Measurements from ENCODE around the gene TCEAL1.
"Not testable (repeated sequence)": the region's sequence is repeated elsewhere in the genome, so short reads cannot be mapped to it uniquely, and the experiment has no call there.

TCEAL1 gene

DNA sequence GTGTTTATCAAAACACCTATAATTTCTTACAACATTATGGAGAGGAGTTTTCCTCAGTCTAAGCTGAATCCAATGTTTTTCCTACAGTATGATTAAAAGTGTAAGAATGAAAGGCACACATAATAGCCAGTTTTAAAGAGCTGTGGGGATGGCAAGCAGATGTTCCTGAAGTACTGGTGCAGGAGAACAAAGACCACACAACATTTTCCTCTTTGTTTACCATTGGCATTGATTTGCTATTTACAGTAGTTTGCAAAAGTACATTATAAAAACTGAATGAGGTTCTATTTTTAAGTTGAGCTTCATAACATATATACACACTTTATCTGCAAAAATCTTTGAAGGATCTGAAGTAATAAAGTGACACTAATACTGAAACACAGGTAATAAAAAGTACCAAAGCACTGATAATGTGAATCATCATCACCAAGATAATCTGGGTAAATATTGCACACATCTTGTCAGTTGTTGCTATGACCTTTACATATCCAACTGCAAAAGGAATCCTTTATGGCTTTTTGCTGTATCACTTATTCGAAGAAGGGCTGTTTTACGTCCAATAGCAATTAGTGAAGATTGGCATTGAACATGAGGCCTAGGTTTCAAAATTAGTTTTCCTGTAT is 22.5 kb downstream of the TCEAL1 start:
- no peak overlapping the region for H3K4me3 ChIP-seq (ENCODE audit: low read depth, low read length)
- TF ChIP-seq, protein P1, sequence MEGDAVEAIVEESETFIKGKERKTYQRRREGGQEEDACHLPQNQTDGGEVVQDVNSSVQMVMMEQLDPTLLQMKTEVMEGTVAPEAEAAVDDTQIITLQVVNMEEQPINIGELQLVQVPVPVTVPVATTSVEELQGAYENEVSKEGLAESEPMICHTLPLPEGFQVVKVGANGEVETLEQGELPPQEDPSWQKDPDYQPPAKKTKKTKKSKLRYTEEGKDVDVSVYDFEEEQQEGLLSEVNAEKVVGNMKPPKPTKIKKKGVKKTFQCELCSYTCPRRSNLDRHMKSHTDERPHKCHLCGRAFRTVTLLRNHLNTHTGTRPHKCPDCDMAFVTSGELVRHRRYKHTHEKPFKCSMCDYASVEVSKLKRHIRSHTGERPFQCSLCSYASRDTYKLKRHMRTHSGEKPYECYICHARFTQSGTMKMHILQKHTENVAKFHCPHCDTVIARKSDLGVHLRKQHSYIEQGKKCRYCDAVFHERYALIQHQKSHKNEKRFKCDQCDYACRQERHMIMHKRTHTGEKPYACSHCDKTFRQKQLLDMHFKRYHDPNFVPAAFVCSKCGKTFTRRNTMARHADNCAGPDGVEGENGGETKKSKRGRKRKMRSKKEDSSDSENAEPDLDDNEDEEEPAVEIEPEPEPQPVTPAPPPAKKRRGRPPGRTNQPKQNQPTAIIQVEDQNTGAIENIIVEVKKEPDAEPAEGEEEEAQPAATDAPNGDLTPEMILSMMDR (IDR thresholded peaks at IDR 0.05; ENCODE audit: insufficient read depth, low read depth, low read length, missing control alignments): no peak
- no peak for DNase-seq (ENCODE audit: low read depth)

DNA sequence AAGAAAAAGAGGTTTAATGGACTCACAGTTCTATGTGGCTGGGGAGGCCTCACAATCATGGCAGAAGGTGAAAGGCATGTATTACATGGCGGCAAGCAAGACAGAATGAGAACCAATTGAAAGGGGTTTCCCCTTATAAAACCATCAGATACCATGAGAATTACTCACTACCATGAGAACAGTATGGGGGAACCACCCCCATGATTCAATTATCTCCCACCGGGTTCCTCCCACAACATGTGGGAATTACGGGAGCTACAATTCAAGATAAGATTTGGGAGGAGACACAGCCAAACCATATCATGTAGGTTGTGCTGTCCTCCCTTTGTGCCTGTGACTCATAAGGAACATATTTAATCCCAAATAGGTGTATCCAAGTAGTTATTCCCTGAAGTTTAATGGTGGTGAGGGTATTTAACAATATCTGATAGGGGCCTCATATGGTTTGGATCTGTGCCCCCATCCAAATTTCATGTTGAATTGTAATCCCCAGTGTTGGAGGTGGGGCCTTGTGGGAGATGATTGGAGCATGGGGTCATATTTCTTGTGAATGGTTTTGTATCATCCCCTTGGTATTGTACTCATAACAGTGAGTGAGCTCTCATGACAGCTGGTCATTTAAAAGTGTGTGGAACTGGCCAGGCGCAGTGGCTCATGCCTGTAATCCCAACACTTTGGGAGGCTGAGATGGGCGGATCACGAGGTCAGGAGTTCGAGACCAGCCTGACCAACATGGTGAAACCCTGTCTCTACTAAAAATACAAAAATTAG is 26.6 kb downstream of the TCEAL1 start:
- not testable (repeated sequence) for DNase-seq (ENCODE audit: low read depth); H3K4me3 ChIP-seq (ENCODE audit: low read depth, low read length)

DNA sequence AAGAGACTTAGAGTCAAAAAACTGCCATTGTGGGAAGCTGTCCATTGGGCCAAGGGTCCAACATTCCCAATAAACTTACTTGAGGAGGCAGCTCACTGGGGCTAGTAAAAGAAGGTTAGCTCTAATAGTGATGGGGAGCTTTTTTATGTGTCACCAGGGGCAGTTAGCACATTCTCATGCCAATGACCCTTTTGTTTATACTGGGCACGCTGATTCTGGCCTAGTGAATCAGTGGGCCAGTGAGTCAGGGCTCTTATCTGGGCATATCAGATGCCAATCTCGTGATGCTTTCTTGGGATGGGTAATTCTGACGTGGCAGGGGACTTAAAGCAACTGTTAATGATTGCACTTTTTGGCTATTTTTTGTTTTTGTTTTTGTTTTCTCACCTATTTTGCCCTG is 27.8 kb downstream of the TCEAL1 start:
- no peak for DNase-seq (ENCODE audit: low read depth)
- TF ChIP-seq, protein P1 (IDR thresholded peaks at IDR 0.05; ENCODE audit: insufficient read depth, low read depth, low read length, missing control alignments): no peak

DNA sequence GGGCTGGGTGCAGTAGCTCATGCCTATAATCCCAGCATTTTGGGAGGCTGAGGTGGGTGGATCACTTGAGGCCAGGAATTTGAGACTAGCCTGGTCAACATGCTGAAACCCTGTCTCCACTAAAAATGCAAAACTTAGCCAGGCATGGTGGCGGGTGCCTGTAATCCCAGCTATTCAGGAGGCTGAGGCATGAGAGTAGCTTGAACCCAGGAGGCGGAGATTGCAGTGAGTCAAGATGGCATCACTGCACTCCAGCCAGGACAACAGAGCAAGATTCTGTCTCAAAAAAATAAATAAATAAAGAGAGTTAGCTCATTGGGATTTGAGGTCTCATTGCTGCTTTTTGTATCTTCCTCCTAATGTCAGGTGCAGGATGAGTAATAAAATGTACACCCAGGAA is 28.3 kb downstream of the TCEAL1 start:
- DNase-seq (ENCODE audit: low read depth); H3K4me3 ChIP-seq (ENCODE audit: low read depth, low read length): not testable (repeated sequence)

More for the DNA sequence above, 27.8 kb downstream of the TCEAL1 start:
- no peak overlapping the region for H3K4me3 ChIP-seq (ENCODE audit: low read depth, low read length)

DNA sequence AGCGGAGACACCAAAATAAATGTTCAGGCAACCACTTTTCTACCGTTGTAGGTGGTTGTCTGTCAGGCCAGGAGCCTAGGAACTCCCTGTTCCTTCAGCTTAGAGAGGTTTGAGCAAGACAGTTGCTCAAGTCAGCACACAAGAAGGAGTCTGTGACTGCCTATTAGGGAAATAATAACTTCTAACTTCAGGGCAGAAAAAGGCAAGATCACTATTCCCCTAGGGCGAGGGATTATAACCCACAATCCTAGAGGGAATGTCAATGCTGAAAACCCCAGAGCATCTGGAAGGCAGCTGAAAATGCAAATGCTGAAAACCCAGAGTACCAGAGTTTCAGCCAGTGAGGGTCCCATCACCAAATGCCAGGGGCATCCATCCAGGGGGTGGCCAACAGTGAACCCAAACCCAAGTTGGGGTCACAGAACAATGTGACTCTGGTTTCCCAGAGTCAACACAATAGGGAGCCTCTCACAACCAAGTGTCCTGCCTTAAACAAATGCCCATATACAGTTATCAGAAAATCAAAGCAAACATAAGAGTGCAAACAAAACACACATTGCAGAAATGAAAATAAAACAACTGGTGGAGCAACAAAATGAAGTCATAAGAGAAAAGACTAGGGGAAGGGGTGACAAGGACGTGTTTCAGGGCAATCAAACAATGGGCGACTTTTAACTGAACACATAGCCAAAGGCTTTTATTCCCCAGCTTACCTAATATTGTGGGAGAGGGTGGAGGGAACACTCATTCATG is 30.1 kb downstream of the TCEAL1 start:
- no peak for DNase-seq (ENCODE audit: low read depth)
- TF ChIP-seq, protein P1 (IDR thresholded peaks at IDR 0.05; ENCODE audit: insufficient read depth, low read depth, low read length, missing control alignments): no peak
- no peak overlapping the region for H3K4me3 ChIP-seq (ENCODE audit: low read depth, low read length)

DNA sequence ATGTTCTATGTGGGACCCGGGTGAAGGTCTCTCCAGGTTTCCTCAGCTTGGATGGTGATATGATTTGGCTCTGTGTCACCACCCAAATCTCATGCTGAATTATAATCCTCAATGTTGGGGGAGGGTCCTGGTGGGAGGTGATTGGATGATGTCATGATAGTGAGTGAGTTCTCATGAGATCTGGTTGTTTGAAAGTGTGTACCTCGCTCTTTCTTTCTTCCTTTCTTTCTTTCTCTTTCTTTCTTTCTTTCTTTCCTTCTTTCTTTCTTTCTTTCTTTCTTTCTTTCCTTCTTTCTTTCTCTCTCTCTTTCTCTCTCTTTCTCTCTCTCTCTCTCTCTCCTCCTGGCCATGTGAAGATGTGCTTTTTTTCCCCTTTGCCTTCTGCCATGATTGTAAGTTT is 30.7 kb downstream of the TCEAL1 start:
- DNase-seq (ENCODE audit: low read depth); H3K4me3 ChIP-seq (ENCODE audit: low read depth, low read length): not testable (repeated sequence)

DNA sequence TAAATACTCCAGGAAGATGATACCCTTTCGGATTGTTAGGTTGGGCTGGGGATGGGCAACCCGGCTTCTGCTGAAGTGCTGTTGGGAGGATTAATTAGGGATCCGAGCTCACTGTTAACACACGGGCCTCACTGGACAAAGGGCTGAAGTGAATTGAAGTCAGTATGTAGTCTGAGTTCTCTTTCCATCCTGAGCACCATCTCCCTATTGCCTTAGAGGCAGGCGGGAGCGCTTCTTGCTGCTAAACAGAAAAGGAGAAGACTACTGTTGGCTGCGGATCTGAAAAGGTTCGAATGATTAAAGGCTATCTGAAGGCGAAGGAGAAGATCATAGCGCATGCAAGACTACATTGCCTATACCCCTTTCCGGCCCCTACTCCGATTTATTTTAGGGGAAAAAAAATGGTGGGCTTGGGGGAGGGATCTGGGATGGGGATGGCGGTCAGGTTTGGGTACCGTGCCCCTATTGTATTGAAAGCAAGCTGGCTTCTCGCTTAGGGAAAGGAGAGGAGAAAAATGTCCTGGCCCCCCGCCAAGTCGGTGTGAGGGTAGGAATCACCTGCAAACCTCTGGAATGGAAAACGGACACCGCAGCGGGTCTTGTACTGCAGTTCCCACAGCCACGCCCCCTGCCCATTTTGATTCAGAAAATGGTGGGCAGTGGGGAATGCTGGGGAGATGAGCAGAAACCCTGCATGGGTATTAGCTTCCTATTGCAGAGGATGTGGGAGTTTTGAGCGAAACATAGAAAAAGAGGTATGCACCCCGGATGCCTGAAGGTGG is 35.4 kb downstream of the TCEAL1 start:
- no peak for DNase-seq (ENCODE audit: low read depth)
- H3K4me3 ChIP-seq (ENCODE audit: low read depth, low read length): no peak overlapping the region
- TF ChIP-seq, protein P1 (IDR thresholded peaks at IDR 0.05; ENCODE audit: insufficient read depth, low read depth, low read length, missing control alignments): no peak
